Measurements from ENCODE around the gene DGKD. TPM values are rescaled to one million over a fixed set of nuclear protein-coding genes. Genes with fewer than 3 reads are reported as not detected.

DGKD gene
- total and polyA plus RNA-seq, 9 of the 15 experiments (the other 6 are each of a cell fraction or from before 2014, with no cell fraction given): 0.52 to 29.5 (median 10.6) TPM

- TF ChIP-seq ZBTB12 (CRISPR knock-in tag; IDR thresholded peaks at IDR 0.05): no peak
- TF ChIP-seq SMAD2 (IDR thresholded peaks at IDR 0.05; ENCODE audit: low read depth, low read length): no peak
- TF ChIP-seq SMAD4 (CRISPR knock-in tag; conservative IDR thresholded peaks at IDR 0.05): 0 out of 2 replicates have a peak, but pooled peaks have one; percentile 14
- peak; percentile 88 for TF ChIP-seq SMARCA4 (IDR thresholded peaks at IDR 0.05)
- no peak for TF ChIP-seq CBX2 (IDR thresholded peaks at IDR 0.05; ENCODE audit: insufficient read depth, low read length, poor library complexity, severe bottlenecking)
- TF ChIP-seq ETV1 (tag; conservative IDR thresholded peaks at IDR 0.05; ENCODE audit: low read depth): 0 out of 2 replicates have a peak, but pooled peaks have one; percentile 29
- peak; percentile 51; the same call in 1 of the 2 replicates for TF ChIP-seq MEF2D (tag; conservative IDR thresholded peaks at IDR 0.05; ENCODE audit: low read depth)
- peak; percentile 66 for TF ChIP-seq LEF1 (IDR thresholded peaks at IDR 0.05)
- no peak for TF ChIP-seq ZNF584 (CRISPR knock-in tag; IDR thresholded peaks at IDR 0.05; ENCODE audit: low read depth)
- no peak for TF ChIP-seq KAT2B (IDR thresholded peaks at IDR 0.05; ENCODE audit: low read depth, low read length)
- 0 out of 2 replicates have a peak, but pooled peaks have one; percentile 16 for TF ChIP-seq NFATC3 (IDR thresholded peaks at IDR 0.05)
- TF ChIP-seq RUNX1 (IDR thresholded peaks at IDR 0.05; ENCODE audit: low read depth): no peak
- 0 out of 2 replicates have a peak, but pooled peaks have one; percentile 24 for TF ChIP-seq USF2 (CRISPR knock-in tag; IDR thresholded peaks at IDR 0.05)
- TF ChIP-seq CCNT2 (IDR thresholded peaks at IDR 0.05; ENCODE audit: borderline replicate concordance, extremely low read depth, insufficient read length, low read depth, low read length): peak; percentile 35
- no peak for TF ChIP-seq ZNF134 (CRISPR knock-in tag; conservative IDR thresholded peaks at IDR 0.05)
- peak; percentile 87 for TF ChIP-seq SMARCE1 (IDR thresholded peaks at IDR 0.05)
- no peak for TF ChIP-seq CC2D1A (IDR thresholded peaks at IDR 0.05)
- peak; percentile 66 for TF ChIP-seq NCOR1 (IDR thresholded peaks at IDR 0.05)
- TF ChIP-seq ZNF174 (CRISPR knock-in tag; IDR thresholded peaks at IDR 0.05): no peak
- TF ChIP-seq RB1 (IDR thresholded peaks at IDR 0.05; ENCODE audit: low read depth): no peak
- peak; percentile 45; the same call in 1 of the 2 replicates for TF ChIP-seq MYNN (IDR thresholded peaks at IDR 0.05)
- no peak for TF ChIP-seq MYNN (CRISPR knock-in tag; IDR thresholded peaks at IDR 0.05)
- TF ChIP-seq E2F1 (CRISPR knock-in tag; IDR thresholded peaks at IDR 0.05): 0 out of 2 replicates have a peak, but pooled peaks have one; percentile 31
- TF ChIP-seq GTF2A2 (tag; IDR thresholded peaks at IDR 0.05): no peak
- TF ChIP-seq SOX6 (IDR thresholded peaks at IDR 0.05): peak; percentile 85
- no peak for TF ChIP-seq HOXB6 (CRISPR knock-in tag; IDR thresholded peaks at IDR 0.05; ENCODE audit: borderline replicate concordance)
- TF ChIP-seq JUND (IDR thresholded peaks at IDR 0.05; ENCODE audit: borderline replicate concordance, low read depth, low read length): peak; percentile 91
- peak; percentile 94; the same call in 2 of the 3 replicates for TF ChIP-seq JUND (tag; IDR thresholded peaks at IDR 0.05; ENCODE audit: borderline replicate concordance, low read depth, low read length)
- TF ChIP-seq RNF2 (IDR thresholded peaks at IDR 0.05): peak; percentile 39; the same call in 1 of the 2 replicates
- peak; percentile 63 for TF ChIP-seq CXXC5 (CRISPR knock-in tag; IDR thresholded peaks at IDR 0.05)
Observed at GRCh38 chr2:233426619-233427342, 72.5 kb downstream of the DGKD start (continued).
